Kidney (tissue), 14 donors: ENCODE results near the gene SLC22A23. TPM values are rescaled to one million over a fixed set of nuclear protein-coding genes. Genes with fewer than 3 reads are reported as not detected.
A peak's percentile ranks its signal among the peaks of the same experiment; 100 is the strongest.

Experiments used
- DNase-seq, 5 donors: peaks; one replicate each; pipeline ENCODE4 v3.0.0-alpha.2; 2013 to 2020
- FAIRE-seq: peaks from 2 replicates; lab custom pipeline; 2012; peaks lifted over from hg19 to GRCh38; lab: Jason Lieb, UNC
- H3K27ac ChIP-seq, 2 donors: one replicate each; pipeline ENCODE4 v1.7.0; 2013; ENCODE audit warnings: low read depth in 2 of 2, low read length in 2 of 2, inconsistent platforms in 1 of 2
- H3K27me3 ChIP-seq: one replicate; pipeline ENCODE4 v1.7.1; 2013; ENCODE audit warnings: low read length, inconsistent platforms; ENCODE audit not compliant: control insufficient read depth, insufficient read depth
- H3K36me3 ChIP-seq, 3 donors: one replicate each; pipeline versions ENCODE4 v1.7.0 to v1.7.1; 2013; ENCODE audit warnings: low read length in 3 of 3, control low read depth in 1 of 3, inconsistent platforms in 1 of 3; ENCODE audit not compliant: insufficient read depth in 3 of 3, control insufficient read depth in 2 of 3
- H3K4me1 ChIP-seq, 3 donors: one replicate each; pipeline versions ENCODE4 v1.7.0 to v1.7.1; 2013; ENCODE audit warnings: low read length in 3 of 3, inconsistent platforms in 1 of 3, low read depth in 1 of 3; ENCODE audit not compliant: control insufficient read depth in 2 of 3, insufficient read depth in 2 of 3
- H3K4me3 ChIP-seq, 3 donors: one replicate each; pipeline versions ENCODE4 v1.7.0 to v1.8.1; 2013; ENCODE audit warnings: low read length in 3 of 3, control low read depth in 1 of 3, inconsistent platforms in 1 of 3
- H3K9ac ChIP-seq, 3 donors: one replicate each; pipeline versions ENCODE4 v1.7.0 to v1.7.1; 2013; ENCODE audit warnings: low read length in 3 of 3, control low read depth in 1 of 3, inconsistent platforms in 1 of 3
- H3K9me3 ChIP-seq, 3 donors: one replicate each; pipeline versions ENCODE4 v1.7.0 to v1.7.1; 2013; ENCODE audit warnings: low read length in 3 of 3, control low read depth in 1 of 3, inconsistent platforms in 1 of 3; ENCODE audit not compliant: control insufficient read depth in 2 of 3, insufficient read depth in 1 of 3
- intact Hi-C: fragments of 100-400 bp; cut with DNase I; formaldehyde crosslinking; loops from one replicate; pipeline ENCODE4 v1.11.1; 2022
- polyA plus RNA-seq: library from polyadenylated mRNA; stranded (reverse); fragments of 350-450 nt; fragmentation: Illumina TruSeq; extraction: RNeasy Lipid Tissue Mini Kit (QIAGEN cat#74804); gene quantifications from one replicate; pipeline ENCODE4 v1.2.3, GENCODE V29; 2014; ENCODE audit warnings: low read depth, low replicate concordance; ENCODE audit not compliant: insufficient read depth
- total RNA-seq: library from RNA; stranded (reverse); fragmentation: NEBNext Ultra II Directional; extraction: Animal tissue kit (Norgen Biotek cat#: 25700); gene quantifications from one replicate; pipeline ENCODE4 v1.2.1, GENCODE V29; 2021
- TF ChIP-seq, protein P1 (sequence below): IDR thresholded peaks from 3 replicates; pipeline ENCODE4 v1.5.1; 2012; ENCODE audit warnings: mild to moderate bottlenecking, moderate library complexity, borderline replicate concordance; ENCODE audit not compliant: insufficient read depth; ENCODE audit errors: extremely low read depth
- donor health status: control.
- donor health status: control.
- donor health status: control.
- donor health status: control.
- donor health status: control.
- donor health status: DM: yes; HTN: yes; CAD: no.
- donor health status: Normal renal cell carcinoma (clear cell type).

The SLC22A23 gene
- total and polyA plus RNA-seq, 2 donors from 2014 or later = 5.3 to 5.7 TPM

DNA sequence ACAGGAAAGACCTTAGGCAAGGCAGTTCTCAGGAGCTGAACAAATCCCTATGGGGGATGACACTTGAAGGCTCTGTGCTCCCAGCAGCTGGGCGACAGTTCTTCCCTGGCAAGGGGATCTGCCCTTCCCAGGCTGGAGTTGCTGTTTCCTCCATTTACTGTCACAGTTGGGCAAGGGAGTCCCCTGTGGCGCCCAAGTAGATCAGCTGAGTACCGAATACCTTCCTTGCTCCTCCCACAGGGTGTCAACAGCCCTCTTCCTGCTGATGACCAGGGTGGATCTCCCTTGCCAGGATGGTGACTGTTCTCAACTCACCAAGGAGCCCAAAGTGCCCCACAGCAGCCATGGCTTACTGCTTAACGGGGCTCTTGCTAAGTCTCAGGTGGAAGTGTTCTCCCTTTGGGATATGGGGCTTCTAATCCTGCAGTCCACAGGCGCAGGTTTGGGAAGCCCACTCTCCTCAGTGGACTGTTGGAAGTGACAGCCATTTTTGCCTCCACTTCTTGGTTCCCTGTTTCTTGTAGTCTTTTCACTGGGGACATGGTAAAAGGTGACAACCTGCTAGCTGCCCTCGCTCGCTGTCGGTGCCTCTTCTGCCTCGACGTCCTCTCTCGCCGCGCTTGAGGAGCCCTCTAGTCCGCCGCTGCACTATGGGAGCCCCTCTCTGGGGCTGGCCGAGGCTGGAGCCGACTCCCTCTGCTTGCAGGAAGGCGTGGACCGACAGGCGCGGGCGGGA is 203.8 kb downstream of the SLC22A23 start:
- FAIRE-seq (no peak), DNase-seq (peak in 1 of 5 donors; percentile 79)
- Histone ChIP-seq H3K27ac (no peak overlapping the region), H3K4me1 (peaks cover 0 to 4% (median 2%) of the 10 kb centered on the region in 3 donors), H3K9me3 (no peaks in the 10 kb centered on the region), H3K27me3 (no peaks in the 10 kb centered on the region), H3K9ac (no peak overlapping the region), H3K36me3 (no peaks in the 10 kb centered on the region), H3K4me3 (no peak overlapping the region)
- intact Hi-C loops = no loop called here
- TF ChIP-seq, protein P1, sequence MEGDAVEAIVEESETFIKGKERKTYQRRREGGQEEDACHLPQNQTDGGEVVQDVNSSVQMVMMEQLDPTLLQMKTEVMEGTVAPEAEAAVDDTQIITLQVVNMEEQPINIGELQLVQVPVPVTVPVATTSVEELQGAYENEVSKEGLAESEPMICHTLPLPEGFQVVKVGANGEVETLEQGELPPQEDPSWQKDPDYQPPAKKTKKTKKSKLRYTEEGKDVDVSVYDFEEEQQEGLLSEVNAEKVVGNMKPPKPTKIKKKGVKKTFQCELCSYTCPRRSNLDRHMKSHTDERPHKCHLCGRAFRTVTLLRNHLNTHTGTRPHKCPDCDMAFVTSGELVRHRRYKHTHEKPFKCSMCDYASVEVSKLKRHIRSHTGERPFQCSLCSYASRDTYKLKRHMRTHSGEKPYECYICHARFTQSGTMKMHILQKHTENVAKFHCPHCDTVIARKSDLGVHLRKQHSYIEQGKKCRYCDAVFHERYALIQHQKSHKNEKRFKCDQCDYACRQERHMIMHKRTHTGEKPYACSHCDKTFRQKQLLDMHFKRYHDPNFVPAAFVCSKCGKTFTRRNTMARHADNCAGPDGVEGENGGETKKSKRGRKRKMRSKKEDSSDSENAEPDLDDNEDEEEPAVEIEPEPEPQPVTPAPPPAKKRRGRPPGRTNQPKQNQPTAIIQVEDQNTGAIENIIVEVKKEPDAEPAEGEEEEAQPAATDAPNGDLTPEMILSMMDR = no peak

DNA sequence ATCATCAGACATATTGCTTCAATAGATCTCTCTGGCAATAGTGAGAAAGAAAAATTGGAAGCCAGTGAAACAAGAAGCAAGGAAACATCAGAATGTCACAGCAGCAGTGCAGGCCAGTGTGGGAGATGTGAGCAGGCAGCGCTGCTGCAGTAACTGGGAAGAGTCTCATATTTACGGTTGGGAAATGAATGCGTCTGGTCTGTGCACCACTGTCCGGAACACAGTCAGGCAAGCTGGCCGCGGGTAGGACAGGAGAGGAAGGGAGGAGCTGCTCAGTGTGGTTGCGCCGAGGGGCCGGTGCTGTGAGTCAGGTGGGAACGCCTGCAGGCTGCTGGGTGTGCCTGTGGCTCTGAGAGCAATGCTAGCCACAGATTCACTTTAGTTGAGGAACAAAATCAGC is 204.5 kb downstream of the SLC22A23 start:
- Histone ChIP-seq H3K4me1 (peaks cover 0 to 4% (median 2%) of the 10 kb centered on the region in 3 donors), H3K36me3 (no peaks in the 10 kb centered on the region), H3K4me3 (no peak overlapping the region), H3K27me3 (no peaks in the 10 kb centered on the region), H3K9me3 (no peaks in the 10 kb centered on the region), H3K9ac (no peak overlapping the region), H3K27ac (no peak overlapping the region)
- intact Hi-C loops = no loop called here
- DNase-seq (no peak), FAIRE-seq (no peak)
- TF ChIP-seq, protein P1 = no peak

DNA sequence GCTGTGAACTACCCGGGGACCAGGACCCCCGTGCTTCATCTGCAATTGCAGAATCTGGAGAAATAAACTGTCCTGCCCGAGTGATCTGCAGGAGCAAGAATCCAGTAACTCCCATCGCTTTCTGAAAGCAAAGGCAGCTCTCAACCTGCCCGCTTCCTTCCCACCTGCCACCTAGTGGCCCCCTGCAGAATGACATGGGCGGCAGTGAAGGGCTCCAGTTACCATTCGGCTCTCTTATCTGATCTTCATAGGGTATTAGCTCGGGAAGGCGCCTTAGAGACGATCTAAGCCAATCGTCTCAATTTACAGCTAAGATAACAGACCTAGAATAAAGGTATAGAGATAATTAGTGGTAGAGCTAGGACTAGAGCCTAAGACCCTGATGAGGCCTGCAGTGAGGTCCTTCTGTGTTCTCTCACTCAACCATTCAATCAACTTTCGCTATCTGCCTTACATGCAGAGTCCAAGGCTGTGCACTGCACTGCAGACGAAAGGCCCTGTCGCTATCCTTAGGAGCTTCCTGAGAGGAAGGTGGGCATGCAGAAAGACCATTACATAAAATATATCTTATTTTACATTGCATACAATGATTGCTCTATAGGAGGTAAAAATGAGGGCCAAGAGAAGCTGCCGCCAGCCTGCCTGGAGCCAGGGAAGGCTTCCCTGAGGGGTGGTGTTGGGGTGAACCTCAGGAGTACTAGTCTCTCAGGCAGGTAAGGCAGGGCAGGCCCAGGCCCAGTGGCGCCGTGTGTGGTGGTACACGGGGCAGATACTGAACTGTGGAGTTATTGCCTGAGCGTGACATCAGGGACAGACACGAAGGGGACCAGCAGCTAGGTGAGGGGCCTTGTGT is 205.2 kb downstream of the SLC22A23 start:
- intact Hi-C loops = no loop called here
- no peaks in the 10 kb centered on the region for H3K27me3 ChIP-seq
- no peak overlapping the region for H3K27ac ChIP-seq
- DNase-seq (peak; percentile 87 to 92 (median 90)), FAIRE-seq (no peak)
- no peaks in the 10 kb centered on the region for H3K9me3 ChIP-seq
- H3K4me1 ChIP-seq = peaks cover 0 to 4% (median 2%) of the 10 kb centered on the region in 3 donors
- H3K4me3 ChIP-seq = peak overlapping the region in 1 of 3 donors; percentile 16
- H3K36me3 ChIP-seq = no peaks in the 10 kb centered on the region
- TF ChIP-seq, protein P1 = peak; percentile 99
- no peak overlapping the region for H3K9ac ChIP-seq
